ENCODE data around the gene TMEM109.

DNA sequence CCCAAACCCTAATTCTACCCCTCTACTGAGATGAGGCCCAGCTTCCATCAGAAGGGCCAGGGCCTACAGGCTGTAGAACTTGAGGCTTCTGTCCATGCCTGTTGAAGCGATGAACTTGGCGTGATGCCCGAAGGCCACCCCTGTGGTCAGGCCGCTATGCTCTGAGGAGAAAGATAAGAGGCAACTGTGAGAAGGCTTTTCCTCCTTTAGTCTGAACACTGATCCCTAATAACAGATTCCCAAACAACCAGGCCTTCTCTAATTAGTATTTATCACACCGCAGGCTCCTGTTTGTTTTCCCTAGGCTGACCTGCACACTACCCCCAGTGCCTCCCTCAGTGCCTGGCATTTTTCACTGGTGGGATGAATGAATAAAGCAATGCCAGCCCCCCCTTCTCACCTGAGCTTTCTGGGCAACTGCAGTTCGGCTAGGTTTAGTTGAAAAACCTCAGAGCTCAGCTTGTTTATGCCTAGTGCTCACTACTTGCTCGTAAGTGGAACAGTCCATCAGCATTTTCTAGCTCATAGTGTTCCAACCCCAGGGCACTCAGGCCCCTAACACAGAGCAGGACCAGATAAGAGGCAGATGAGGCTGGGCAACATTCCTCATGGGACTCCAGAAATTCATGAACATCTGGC, 22.7 kb upstream of the TMEM109 start:
- TF ChIP-seq POLR2AphosphoS5 (IDR thresholded peaks at IDR 0.05; ENCODE audit: control insufficient read depth, insufficient read depth, low read depth, low read length) (peak; percentile 78; the same call in 1 of the 2 replicates), CREB1 (IDR thresholded peaks at IDR 0.05) (0 out of 2 replicates have a peak, but pooled peaks have one; percentile 17), CREB1 (CRISPR knock-in tag; IDR thresholded peaks at IDR 0.05) (no peak), TCF3 (CRISPR knock-in tag; IDR thresholded peaks at IDR 0.05) (peak; percentile 89), CTCF (IDR thresholded peaks at IDR 0.05 in 2 of 3, conservative IDR thresholded peaks at IDR 0.05 in 1 of 3; ENCODE audit: insufficient read depth in 2 of 3, low read depth in 1 of 3, low read length in 3 of 3) (no peak), ARHGAP35 (IDR thresholded peaks at IDR 0.05; ENCODE audit: partially characterized antibody) (no peak), BMI1 (IDR thresholded peaks at IDR 0.05; ENCODE audit: low read length) (no peak), RAD51 (IDR thresholded peaks at IDR 0.05; ENCODE audit: borderline replicate concordance, low read depth) (no peak), GATAD2B (IDR thresholded peaks at IDR 0.05; ENCODE audit: borderline replicate concordance) (0 out of 2 replicates have a peak, but pooled peaks have one; percentile 53)

Measured in K562 (cell line).